Activated T-helper 1 cell treated with anti-CD3 and anti-CD28 coated beads, Interleukin-12 subunit alpha, Interleukin-12 subunit beta, Interleukin-2, Interleukin-4 antibody, amounts not matched to agents 30 ng/mL and 10 ng/mL and 1 ng/mL, durations not matched to agents 14 hours and 24 hours and 36 hours (primary cell): ENCODE data around the gene TCEA3. TPM values are rescaled to one million over a fixed set of nuclear protein-coding genes. Genes with fewer than 3 reads are reported as not detected.

Source experiments
- DNase-seq: peaks from one replicate; pipeline ENCODE4 v3.0.0; 2021; ENCODE audit warnings: low spot score
- H3K27ac Mint-ChIP-seq: one replicate; pipeline ENCODE4 v1.8.0; 2021; ENCODE audit warnings: mild to moderate bottlenecking, mixed read lengths
- H3K27me3 Mint-ChIP-seq: one replicate; pipeline ENCODE4 v1.8.0; 2022; ENCODE audit warnings: mild to moderate bottlenecking, moderate library complexity, mixed read lengths; ENCODE audit not compliant: insufficient read depth
- H3K36me3 Mint-ChIP-seq: one replicate; pipeline ENCODE4 v1.8.0; 2021; ENCODE audit warnings: low read depth, mixed read lengths
- H3K4me1 Mint-ChIP-seq: one replicate; pipeline ENCODE4 v1.8.0; 2021; ENCODE audit warnings: low read depth, mixed read lengths
- H3K4me3 Mint-ChIP-seq: one replicate; pipeline ENCODE4 v1.8.0; 2021; ENCODE audit warnings: mild to moderate bottlenecking, moderate library complexity, mixed read lengths
- H3K9me3 Mint-ChIP-seq: one replicate; pipeline ENCODE4 v1.8.0; 2021; ENCODE audit warnings: mixed read lengths
- intact Hi-C: fragments of 100-400 bp; cut with micrococcal nuclease; formaldehyde crosslinking; loops from one replicate; pipeline ENCODE4 v1.15.1; 2024
- total RNA-seq: library from RNA; stranded (reverse); gene quantifications from 2 replicates; pipeline ENCODE4 v1.2.3, GENCODE V29; 2022

TCEA3 gene
- total RNA-seq, 1 donor from 2014 or later, result 2.6 TPM

DNA sequence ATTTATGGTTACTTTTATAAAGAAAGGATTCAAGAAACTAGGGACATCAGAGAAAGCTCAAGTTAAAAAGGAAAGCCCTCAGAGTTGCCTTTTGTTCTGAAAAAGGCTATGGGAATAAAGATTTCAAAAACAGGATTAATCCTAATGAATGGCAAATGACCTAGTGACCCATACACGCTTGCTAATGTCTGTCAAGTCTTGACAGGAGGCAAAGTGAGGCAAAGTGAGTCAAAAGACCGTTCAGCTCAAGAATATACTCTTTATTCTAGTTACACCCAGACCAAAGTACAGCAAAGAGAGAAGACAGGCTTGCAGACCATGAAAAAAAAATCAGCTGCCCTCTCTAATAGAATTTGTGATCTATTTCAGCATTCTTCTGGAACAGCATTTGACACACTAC lies 58.4 kb downstream of the TCEA3 start:
- Mint-ChIP-seq H3K4me1 (peaks cover 27% of the 10 kb centered on the region), H3K36me3 (peaks cover 55% of the 10 kb centered on the region)

DNA sequence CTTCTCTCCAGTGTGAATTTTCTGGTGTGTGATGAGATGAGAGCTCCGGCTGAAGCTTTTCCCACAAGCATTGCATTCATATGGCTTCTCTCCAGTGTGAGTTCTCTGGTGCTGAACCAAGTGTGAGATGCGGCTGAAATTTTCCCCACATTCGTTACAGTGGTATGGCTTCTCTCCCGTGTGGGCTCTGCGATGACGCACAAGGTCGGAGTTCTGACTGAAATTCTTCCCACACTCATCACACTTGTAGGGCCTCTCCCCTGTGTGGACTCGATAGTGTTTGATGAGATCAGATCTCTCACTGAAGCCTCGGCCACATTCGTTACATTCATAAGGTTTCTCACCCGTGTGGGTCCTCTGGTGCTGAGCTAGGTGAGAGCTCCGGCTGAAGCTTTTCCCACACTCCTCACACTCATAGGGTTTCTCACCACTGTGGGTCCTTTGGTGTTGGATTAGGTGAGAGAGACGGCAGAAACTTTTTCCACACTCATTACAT lies 62.3 kb downstream of the TCEA3 start:
- Mint-ChIP-seq H3K4me1 (peaks cover 8% of the 10 kb centered on the region), H3K27ac (no peak overlapping the region), H3K27me3 (no peaks in the 10 kb centered on the region), H3K9me3 (peaks cover 78% of the 10 kb centered on the region), H3K36me3 (peaks cover 74% of the 10 kb centered on the region), H3K4me3 (no peak overlapping the region)
- DNase-seq, result no peak
- intact Hi-C loops, result loop anchor here (10.0 kb wide), 1 partner anchor 247 kb away; no protein-coding TSS in a partner anchor

More for the DNA sequence above, 58.4 kb downstream of the TCEA3 start:
- no peak overlapping the region for H3K4me3 Mint-ChIP-seq
- H3K27me3 Mint-ChIP-seq, result no peaks in the 10 kb centered on the region
- H3K9me3 Mint-ChIP-seq, result peaks cover 46% of the 10 kb centered on the region
- no peak overlapping the region for H3K27ac Mint-ChIP-seq
- no peak for DNase-seq
- intact Hi-C loops, result loop anchor here (5.0 to 10.0 kb wide), 2 partner anchors 34 to 251 kb away; no protein-coding TSS in a partner anchor

DNA sequence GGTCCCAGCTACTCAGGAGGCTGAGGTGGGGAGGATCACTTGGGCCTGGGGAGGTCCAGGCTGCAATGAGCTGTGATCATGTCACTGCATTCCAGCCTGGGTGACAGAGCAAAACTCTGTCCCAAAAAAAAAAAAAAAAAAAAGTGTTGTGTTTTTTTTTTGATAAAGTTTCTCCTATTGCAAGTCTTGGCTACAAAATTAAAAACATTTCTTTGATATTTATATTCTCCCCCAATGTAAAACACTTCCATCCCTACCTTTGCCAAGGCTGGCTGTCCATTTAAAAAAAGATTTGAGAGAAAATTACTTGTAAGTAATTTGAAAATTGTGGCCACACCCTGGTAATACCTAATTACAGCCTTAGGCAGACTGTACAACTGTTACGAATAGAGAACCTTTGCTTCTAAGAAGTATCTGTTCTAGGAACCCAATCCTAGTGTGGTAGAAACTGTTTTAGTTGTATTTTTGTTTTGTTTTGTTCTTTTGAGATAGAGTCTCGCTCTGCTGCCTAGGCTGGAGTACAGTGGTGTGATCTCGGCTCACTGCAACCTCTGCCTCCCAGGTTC lies 66.2 kb downstream of the TCEA3 start:
- intact Hi-C loops, result no loop called here
- peaks cover 65% of the 10 kb centered on the region for H3K9me3 Mint-ChIP-seq
- H3K4me3 Mint-ChIP-seq, result no peak overlapping the region
- peaks cover 5% of the 10 kb centered on the region for H3K4me1 Mint-ChIP-seq
- H3K36me3 Mint-ChIP-seq, result peaks cover 51% of the 10 kb centered on the region
- H3K27ac Mint-ChIP-seq, result no peak overlapping the region
- DNase-seq, result no peak
- H3K27me3 Mint-ChIP-seq, result no peaks in the 10 kb centered on the region

DNA sequence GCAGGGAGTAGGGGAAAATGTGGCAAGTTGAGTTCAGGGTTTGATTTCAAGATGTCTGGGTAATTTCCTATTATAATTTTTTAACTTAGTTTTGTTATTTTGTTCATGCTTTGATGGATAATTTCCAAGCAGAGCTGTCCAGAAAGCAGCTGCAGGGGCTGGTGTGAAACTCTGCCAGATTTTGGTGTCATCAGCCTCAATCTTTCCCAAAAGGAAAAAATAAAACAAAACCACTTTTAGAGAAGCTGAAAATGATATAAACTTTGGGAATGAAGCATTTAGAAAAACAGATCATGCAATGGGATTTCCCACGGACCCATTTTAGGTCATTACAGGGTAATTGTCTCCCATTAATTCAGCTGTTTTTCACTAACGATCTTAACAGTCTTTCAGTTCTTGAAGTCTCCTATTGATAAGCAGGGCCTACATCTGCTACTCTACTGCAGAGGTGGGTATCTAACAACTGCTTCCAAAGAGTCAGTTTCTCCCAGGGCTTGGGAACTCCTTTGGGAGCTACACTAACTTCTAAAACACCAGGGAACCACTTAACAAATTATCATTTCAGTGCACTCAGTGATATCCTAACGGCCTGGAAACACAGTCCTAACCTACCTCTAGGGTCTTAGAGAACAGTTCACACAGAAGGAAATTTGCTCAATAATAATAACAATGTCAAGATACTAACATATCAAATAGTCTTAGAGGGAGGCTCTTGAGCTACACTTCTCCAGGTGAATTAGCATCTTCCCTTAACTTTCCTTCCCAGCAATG lies 67.2 kb downstream of the TCEA3 start:
- H3K4me1 Mint-ChIP-seq, result peaks cover 5% of the 10 kb centered on the region
- no peak overlapping the region for H3K4me3 Mint-ChIP-seq
- no peak for DNase-seq
- intact Hi-C loops, result no loop called here
- peaks cover 58% of the 10 kb centered on the region for H3K9me3 Mint-ChIP-seq
- H3K27ac Mint-ChIP-seq, result no peak overlapping the region
- peaks cover 42% of the 10 kb centered on the region for H3K36me3 Mint-ChIP-seq
- peaks cover 2% of the 10 kb centered on the region for H3K27me3 Mint-ChIP-seq

DNA sequence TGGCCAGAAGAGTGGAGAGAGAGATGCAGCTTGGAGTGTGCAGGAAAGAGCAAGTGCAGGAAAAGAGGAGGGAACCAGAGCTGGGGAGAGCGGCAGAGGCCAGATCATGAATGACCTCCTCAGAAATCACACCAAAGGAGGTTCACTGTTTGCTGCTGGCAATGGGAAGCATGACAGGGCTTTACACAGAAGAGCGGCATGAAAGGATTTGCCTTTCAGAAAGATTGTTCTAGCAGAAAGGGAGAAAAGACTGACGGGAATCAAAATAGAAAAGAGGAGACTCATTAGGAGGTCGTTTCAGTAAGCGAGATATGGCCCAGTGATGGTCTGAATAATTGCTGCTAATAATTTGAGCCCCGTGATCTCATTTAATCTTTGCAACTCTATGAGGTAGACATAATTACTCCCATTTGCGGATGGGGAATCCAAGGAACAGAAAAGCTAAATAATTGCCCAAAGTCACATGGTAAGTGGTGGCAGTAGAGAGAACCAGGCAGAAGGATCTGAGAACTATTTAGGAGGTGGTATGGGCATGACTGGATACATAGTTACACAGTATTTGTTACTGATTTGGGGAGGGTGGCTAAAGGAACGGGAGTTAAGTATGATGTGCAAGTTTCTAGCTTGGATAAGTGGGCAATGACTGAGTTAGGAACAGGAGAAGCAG lies 67.9 kb downstream of the TCEA3 start:
- intact Hi-C loops, result no loop called here
- H3K27ac Mint-ChIP-seq, result no peak overlapping the region
- H3K4me3 Mint-ChIP-seq, result no peak overlapping the region
- peaks cover 51% of the 10 kb centered on the region for H3K9me3 Mint-ChIP-seq
- DNase-seq, result no peak
- H3K36me3 Mint-ChIP-seq, result peaks cover 35% of the 10 kb centered on the region
- H3K27me3 Mint-ChIP-seq, result peaks cover 2% of the 10 kb centered on the region
- peaks cover 5% of the 10 kb centered on the region for H3K4me1 Mint-ChIP-seq

DNA sequence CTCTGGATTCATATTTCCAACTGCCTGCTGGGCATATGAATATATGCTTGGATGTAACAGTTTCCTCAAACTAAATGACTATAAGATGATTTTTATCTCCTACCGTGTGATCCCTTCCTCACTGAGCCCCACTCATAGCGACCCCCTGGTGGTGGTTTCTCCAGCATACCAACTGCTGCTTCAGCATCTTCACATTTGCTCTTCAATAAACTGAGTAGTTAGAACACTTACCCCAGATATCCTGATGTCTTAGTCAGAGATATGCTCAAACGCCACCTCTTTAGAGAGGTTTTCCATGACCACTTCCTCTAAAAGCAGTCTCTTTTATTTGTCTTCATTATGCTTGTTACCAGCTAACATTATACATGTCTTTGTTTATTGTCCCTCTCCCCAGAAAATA lies 70.3 kb downstream of the TCEA3 start:
- no peak for DNase-seq
- intact Hi-C loops, result no loop called here
- H3K9me3 Mint-ChIP-seq, result peaks cover 29% of the 10 kb centered on the region
- H3K27me3 Mint-ChIP-seq, result peaks cover 2% of the 10 kb centered on the region
- no peak overlapping the region for H3K27ac Mint-ChIP-seq
- peaks cover 5% of the 10 kb centered on the region for H3K4me1 Mint-ChIP-seq
- H3K4me3 Mint-ChIP-seq, result no peak overlapping the region
- peaks cover 13% of the 10 kb centered on the region for H3K36me3 Mint-ChIP-seq

DNA sequence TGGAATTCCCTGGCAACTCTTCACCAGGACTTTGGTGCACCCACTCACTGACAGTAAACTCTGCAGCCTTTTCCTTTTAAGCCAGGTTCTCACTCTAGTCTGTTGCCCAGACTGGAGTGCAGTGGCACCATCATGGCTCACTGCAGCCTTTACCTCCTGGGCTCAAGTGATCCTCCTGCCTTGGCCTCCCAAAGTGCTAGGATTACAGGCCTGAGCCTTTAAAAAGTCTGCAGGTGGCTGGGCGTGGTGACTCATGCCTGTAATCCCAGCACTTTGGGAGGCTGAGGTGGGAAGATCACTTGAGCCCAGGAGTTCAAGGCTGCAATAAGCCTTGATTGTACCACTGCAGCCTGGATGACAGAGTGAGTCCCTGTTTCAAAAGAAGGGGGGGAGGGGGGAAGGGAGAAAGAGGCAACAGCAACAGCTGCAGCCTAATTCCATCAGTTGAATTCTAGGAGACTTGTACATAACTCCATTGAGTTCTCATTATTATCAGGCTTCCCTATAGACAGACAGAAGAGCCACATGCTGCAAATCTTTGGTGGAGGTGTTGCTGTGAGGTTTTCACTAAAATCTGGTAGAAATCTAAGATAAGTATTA lies 72.4 kb downstream of the TCEA3 start:
- Mint-ChIP-seq H3K36me3 (peaks cover 5% of the 10 kb centered on the region), H3K4me1 (peaks cover 5% of the 10 kb centered on the region), H3K27ac (no peak overlapping the region), H3K4me3 (no peak overlapping the region), H3K9me3 (peaks cover 14% of the 10 kb centered on the region), H3K27me3 (peaks cover 2% of the 10 kb centered on the region)
- intact Hi-C loops, result no loop called here
- DNase-seq, result no peak

DNA sequence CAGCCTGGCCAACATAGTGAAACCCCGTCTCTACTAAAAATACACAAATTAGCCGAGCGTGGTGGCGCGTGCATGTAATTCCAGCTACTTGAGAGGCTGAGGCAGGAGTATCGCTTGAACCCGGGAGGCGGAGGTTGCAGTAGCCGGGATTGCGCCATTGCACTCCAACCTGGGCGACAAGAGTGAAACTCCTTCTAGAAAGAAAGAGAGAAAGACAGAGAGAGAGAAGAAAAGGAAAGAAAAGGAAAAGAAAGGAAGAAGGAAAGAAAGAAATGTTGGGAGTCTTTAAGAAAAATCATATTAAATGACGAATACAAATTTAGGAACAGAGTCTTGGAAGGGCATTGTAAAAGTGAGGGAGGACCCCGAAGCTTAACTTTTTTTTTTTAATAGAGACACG lies 78.6 kb downstream of the TCEA3 start:
- H3K27ac Mint-ChIP-seq, result no peak overlapping the region
- H3K27me3 Mint-ChIP-seq, result peaks cover 2% of the 10 kb centered on the region
- DNase-seq, result no peak
- H3K36me3 Mint-ChIP-seq, result peaks cover 10% of the 10 kb centered on the region
- intact Hi-C loops, result loop anchor here (2.0 to 10.0 kb wide), 3 partner anchors 185 to 429 kb away; partner anchors contain the start of genes E2F2, ELOA and PITHD1
- H3K4me1 Mint-ChIP-seq, result peaks cover 32% of the 10 kb centered on the region
- H3K4me3 Mint-ChIP-seq, result peak overlapping the region; percentile 39
- H3K9me3 Mint-ChIP-seq, result no peaks in the 10 kb centered on the region

DNA sequence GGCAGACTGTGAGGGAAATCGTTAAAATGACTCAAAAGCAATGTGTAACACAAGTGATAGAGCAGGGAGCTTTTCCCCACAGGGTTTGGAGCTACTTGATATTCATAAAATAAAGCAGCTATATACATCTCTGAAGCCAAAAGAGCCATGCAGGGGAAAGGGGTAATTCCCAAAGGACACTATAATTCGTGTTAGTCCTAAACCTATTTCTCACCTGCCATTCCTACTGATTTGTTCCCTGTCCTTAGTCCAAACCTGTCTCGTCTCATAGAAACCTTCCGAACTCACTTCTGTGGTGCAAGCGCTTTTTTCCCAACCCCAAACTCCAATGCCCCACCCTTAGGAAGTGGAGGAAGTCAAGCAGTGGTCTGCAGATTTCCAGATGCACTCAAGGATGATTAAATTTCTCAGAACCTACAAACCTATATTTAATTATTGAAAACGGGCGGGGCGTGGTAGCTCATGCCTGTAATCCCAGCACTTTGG lies 79.5 kb downstream of the TCEA3 start:
- peaks cover 41% of the 10 kb centered on the region for H3K4me1 Mint-ChIP-seq
- intact Hi-C loops, result loop anchor here (1.0 to 10.0 kb wide), 6 partner anchors 23 to 2003 kb away; partner anchors contain the start of genes E2F2, ELOA and PITHD1
- no peak for DNase-seq
- no peaks in the 10 kb centered on the region for H3K9me3 Mint-ChIP-seq
- H3K27ac Mint-ChIP-seq, result peak overlapping the region; percentile 100
- peaks cover 2% of the 10 kb centered on the region for H3K27me3 Mint-ChIP-seq
- H3K36me3 Mint-ChIP-seq, result peaks cover 16% of the 10 kb centered on the region
- H3K4me3 Mint-ChIP-seq, result peak overlapping the region; percentile 94

DNA sequence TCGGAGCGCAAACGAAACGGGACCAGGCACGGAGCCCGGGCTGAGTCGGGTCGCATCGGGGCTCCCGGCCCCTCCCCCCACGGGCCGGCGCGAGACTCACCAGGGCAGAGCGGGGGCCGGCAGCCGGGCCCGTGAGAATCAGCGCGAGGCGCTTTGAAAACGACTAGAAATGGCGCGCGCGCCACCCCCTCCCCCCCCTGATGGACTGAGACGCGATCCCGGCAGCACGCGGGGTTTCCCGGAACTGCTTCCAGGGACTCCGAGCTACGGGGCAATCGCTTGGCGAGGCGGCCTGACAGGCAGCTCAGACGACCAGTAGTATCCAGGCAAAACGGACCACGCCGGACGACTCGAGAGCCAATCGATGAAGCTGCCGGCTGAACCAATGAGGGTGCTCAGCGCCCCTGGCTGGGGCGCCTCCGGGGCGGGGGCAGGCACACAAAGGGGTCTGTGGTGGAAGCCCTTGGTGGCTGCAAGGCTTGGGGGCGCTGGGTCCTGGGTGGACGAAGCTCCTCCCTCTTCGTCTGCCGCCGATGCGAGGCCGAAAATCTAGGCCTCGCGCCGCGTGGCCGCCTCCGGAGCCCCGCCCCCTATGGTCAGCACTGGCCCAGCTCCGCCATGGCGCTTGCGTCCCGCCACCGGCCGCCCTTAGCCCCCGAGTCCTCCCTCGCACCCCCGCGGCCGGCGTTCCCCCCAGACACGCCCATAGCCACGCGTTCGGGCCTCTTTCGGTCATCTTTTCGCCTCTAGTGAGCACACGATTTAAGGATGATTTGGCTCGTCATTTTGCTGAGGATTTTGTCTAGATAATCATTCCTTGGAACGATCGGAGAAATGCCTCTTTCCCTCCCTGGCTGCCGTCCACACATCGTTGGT lies 80.2 kb downstream of the TCEA3 start, which contains the start of gene HNRNPR:
TSS of gene HNRNPR (minus strand) at position 174 of the 876 bp plus-strand sequence. CDS start 3,276 bp downstream, outside the sequence.
- Mint-ChIP-seq H3K36me3 (peaks cover 19% of the 10 kb centered on the region), H3K4me3 (peak within 1 kb of the TSS; percentile 94), H3K4me1 (peaks cover 48% of the 10 kb centered on the region), H3K9me3 (no peaks in the 10 kb centered on the region), H3K27me3 (peaks cover 2% of the 10 kb centered on the region), H3K27ac (peak within 1 kb of the TSS; percentile 100)
- intact Hi-C loops, result loop anchor here (1.0 to 10.0 kb wide), 6 partner anchors 24 to 2002 kb away; partner anchors contain the start of genes E2F2, ELOA and PITHD1
- peak; percentile 98 for DNase-seq

DNA sequence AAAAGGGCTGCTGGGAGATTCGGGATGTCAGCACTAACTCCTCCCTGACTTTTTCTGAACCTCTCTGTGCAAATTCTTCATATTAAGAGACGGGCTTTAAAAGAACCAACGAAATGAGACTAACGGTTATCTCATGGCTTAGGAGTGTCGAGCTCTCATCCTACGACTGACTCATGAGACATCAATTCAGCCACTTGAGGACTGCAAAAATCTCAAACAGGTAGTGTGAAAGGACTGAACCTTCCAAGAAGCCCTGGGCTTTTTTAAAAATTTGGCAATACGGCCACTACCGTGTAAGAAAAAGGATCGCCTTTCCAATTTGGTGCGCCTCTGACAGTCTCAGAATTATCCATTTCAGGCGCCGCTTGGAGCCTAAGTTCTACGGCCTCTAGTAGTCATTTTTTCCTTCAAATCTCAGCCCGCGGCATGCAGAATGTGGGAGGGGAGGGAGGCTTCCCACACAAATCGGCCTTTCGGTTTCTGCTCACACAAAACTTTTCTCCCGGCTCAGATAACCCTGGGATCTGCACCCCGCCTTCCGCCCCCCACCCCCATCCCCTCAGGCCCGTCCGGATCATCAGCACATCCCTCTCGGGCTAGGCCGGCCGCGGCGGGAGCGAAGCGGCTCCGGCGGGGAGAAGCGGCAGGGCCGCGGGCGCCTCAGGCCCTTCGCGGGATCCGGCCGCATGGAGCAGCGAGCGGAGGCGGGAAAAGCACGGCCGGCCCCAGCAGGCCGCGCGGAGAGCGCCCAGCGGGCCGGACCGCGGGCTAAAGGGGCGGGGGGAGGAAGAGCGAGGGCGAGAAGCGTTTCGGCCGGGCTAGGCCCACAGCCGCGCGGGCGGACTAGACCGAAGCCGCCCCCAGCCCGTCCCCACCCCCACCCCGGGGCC lies 81.1 kb downstream of the TCEA3 start:
- peaks cover 22% of the 10 kb centered on the region for H3K36me3 Mint-ChIP-seq
- H3K27me3 Mint-ChIP-seq, result peaks cover 2% of the 10 kb centered on the region
- intact Hi-C loops, result loop anchor here (1.0 to 10.0 kb wide), 8 partner anchors 25 to 2001 kb away; partner anchors contain the start of genes ASAP3, E2F2, ELOA and LUZP1
- H3K27ac Mint-ChIP-seq, result peak overlapping the region; percentile 96
- peak overlapping the region; percentile 92 for H3K4me3 Mint-ChIP-seq
- H3K9me3 Mint-ChIP-seq, result no peaks in the 10 kb centered on the region
- peak; percentile 50 for DNase-seq
- H3K4me1 Mint-ChIP-seq, result peaks cover 55% of the 10 kb centered on the region
